Large intestine (tissue), 3 donors: Measurements from ENCODE around the gene CTNNB1. TPM values are rescaled to one million over a fixed set of nuclear protein-coding genes. Genes with fewer than 3 reads are reported as not detected.

ENCODE experiments used
- DNase-seq, 2 donors: peaks; one replicate each; pipeline versions ENCODE4 v3.0.0 to v3.0.0-alpha.2; 2013
- H3K27ac ChIP-seq: one replicate; pipeline ENCODE4 v1.5.1; 2013; ENCODE audit warnings: low read length
- H3K27me3 ChIP-seq: 2 replicates; pipeline ENCODE4 v1.6.1; 2013; ENCODE audit warnings: low read length; ENCODE audit not compliant: control insufficient read depth, insufficient read depth
- H3K36me3 ChIP-seq: 2 replicates; pipeline ENCODE4 v1.6.1; 2013; ENCODE audit warnings: low read length; ENCODE audit not compliant: control insufficient read depth, insufficient read depth
- H3K4me1 ChIP-seq: one replicate; pipeline ENCODE4 v1.6.1; 2013; ENCODE audit warnings: low read length; ENCODE audit not compliant: control insufficient read depth, insufficient read depth
- H3K4me3 ChIP-seq: one replicate; pipeline ENCODE4 v1.5.1; 2013; ENCODE audit warnings: low read length
- H3K9me3 ChIP-seq: one replicate; pipeline ENCODE4 v1.6.1; 2013; ENCODE audit warnings: mild to moderate bottlenecking, low read depth, low read length, moderate library complexity; ENCODE audit not compliant: control insufficient read depth
- WGBS: methylation state at CpG from one replicate; pipeline ENCODE4 v1.1.5; 2013; ENCODE audit warnings: low lambda C conversion rate; ENCODE audit not compliant: insufficient coverage; 5-methylcytosine and 5-hydroxymethylcytosine counted together
- polyA plus RNA-seq: library from polyadenylated mRNA; unstranded; fragments of 120-200 nt; gene quantifications from one replicate; pipeline ENCODE4 v1.2.1, GENCODE V29; 2013

CTNNB1 gene
- polyA plus RNA-seq, 1 donor = 424 TPM

GRCh38 chr3:41167722-41168497, 31.4 kb upstream of the CTNNB1 start:
- 100% methylated on average over 1 of the region's 8 CpGs for WGBS
- H3K4me1 ChIP-seq = peaks cover 7% of the 10 kb centered on the region
- H3K27me3 ChIP-seq = no peaks in the 10 kb centered on the region
- no peak overlapping the region for H3K4me3 ChIP-seq
- no peak overlapping the region for H3K27ac ChIP-seq
- H3K9me3 ChIP-seq = no peaks in the 10 kb centered on the region
- DNase-seq = no peak
- H3K36me3 ChIP-seq = no peaks in the 10 kb centered on the region

- Histone ChIP-seq H3K36me3 (no peaks in the 10 kb centered on the region), H3K27ac (no peak overlapping the region), H3K4me1 (peaks cover 7% of the 10 kb centered on the region), H3K4me3 (no peak overlapping the region), H3K9me3 (no peaks in the 10 kb centered on the region), H3K27me3 (no peaks in the 10 kb centered on the region)
- DNase-seq = no peak
- whole genome bisulfite sequencing = 0% methylated on average over 1 of the region's 5 CpGs
Observed at GRCh38 chr3:41169023-41169422, 30.3 kb upstream of the CTNNB1 start.

- Histone ChIP-seq H3K36me3 (no peaks in the 10 kb centered on the region), H3K4me1 (peaks cover 7% of the 10 kb centered on the region), H3K9me3 (no peaks in the 10 kb centered on the region), H3K4me3 (no peak overlapping the region), H3K27ac (no peak overlapping the region), H3K27me3 (no peaks in the 10 kb centered on the region)
- WGBS = 93% methylated on average over 2 of the region's 7 CpGs
- DNase-seq = no peak
Observed at GRCh38 chr3:41173926-41174885, 25.1 kb upstream of the CTNNB1 start.

GRCh38 chr3:41175365-41175764, 23.9 kb upstream of the CTNNB1 start:
- H3K4me1 ChIP-seq = peaks cover 7% of the 10 kb centered on the region
- DNase-seq = no peak
- H3K4me3 ChIP-seq = no peak overlapping the region
- H3K27ac ChIP-seq = no peak overlapping the region
- no peaks in the 10 kb centered on the region for H3K9me3 ChIP-seq
- WGBS = no CpG with 5 or more reads among the region's 1 CpG
- H3K27me3 ChIP-seq = no peaks in the 10 kb centered on the region
- no peaks in the 10 kb centered on the region for H3K36me3 ChIP-seq

GRCh38 chr3:41176596-41176995, 22.7 kb upstream of the CTNNB1 start:
- WGBS = no CpG with 5 or more reads among the region's 3 CpGs
- Histone ChIP-seq H3K27ac (no peak overlapping the region), H3K27me3 (no peaks in the 10 kb centered on the region), H3K4me3 (no peak overlapping the region), H3K9me3 (no peaks in the 10 kb centered on the region), H3K4me1 (peaks cover 7% of the 10 kb centered on the region), H3K36me3 (no peaks in the 10 kb centered on the region)
- peak in 1 of 2 donors; percentile 22 for DNase-seq

GRCh38 chr3:41178576-41178975, 20.7 kb upstream of the CTNNB1 start:
- H3K27ac ChIP-seq = no peak overlapping the region
- no peak overlapping the region for H3K4me3 ChIP-seq
- no peaks in the 10 kb centered on the region for H3K9me3 ChIP-seq
- peaks cover 11% of the 10 kb centered on the region for H3K4me1 ChIP-seq
- H3K36me3 ChIP-seq = no peaks in the 10 kb centered on the region
- DNase-seq = no peak
- no peaks in the 10 kb centered on the region for H3K27me3 ChIP-seq
- WGBS = 100% methylated on average over 1 of the region's 2 CpGs

GRCh38 chr3:41180396-41180795, 18.9 kb upstream of the CTNNB1 start:
- no peak overlapping the region for H3K4me3 ChIP-seq
- WGBS = no CpG with 5 or more reads among the region's 2 CpGs
- H3K4me1 ChIP-seq = peaks cover 11% of the 10 kb centered on the region
- H3K36me3 ChIP-seq = no peaks in the 10 kb centered on the region
- H3K9me3 ChIP-seq = no peaks in the 10 kb centered on the region
- no peak for DNase-seq
- no peak overlapping the region for H3K27ac ChIP-seq
- no peaks in the 10 kb centered on the region for H3K27me3 ChIP-seq

- Histone ChIP-seq H3K4me1 (peaks cover 4% of the 10 kb centered on the region), H3K27me3 (no peaks in the 10 kb centered on the region), H3K4me3 (no peak overlapping the region), H3K27ac (no peak overlapping the region), H3K36me3 (no peaks in the 10 kb centered on the region), H3K9me3 (no peaks in the 10 kb centered on the region)
- no peak for DNase-seq
- WGBS = 60% methylated on average over 1 of the region's 5 CpGs
Observed at GRCh38 chr3:41182504-41183059, 16.7 kb upstream of the CTNNB1 start.

GRCh38 chr3:41184394-41184793, 14.9 kb upstream of the CTNNB1 start:
- no peaks in the 10 kb centered on the region for H3K9me3 ChIP-seq
- DNase-seq = no peak
- WGBS = no CpG with 5 or more reads among the region's 1 CpG
- H3K36me3 ChIP-seq = no peaks in the 10 kb centered on the region
- H3K4me1 ChIP-seq = peaks cover 4% of the 10 kb centered on the region
- H3K4me3 ChIP-seq = no peak overlapping the region
- no peak overlapping the region for H3K27ac ChIP-seq
- no peaks in the 10 kb centered on the region for H3K27me3 ChIP-seq

- Histone ChIP-seq H3K4me1 (peaks cover 4% of the 10 kb centered on the region), H3K27ac (no peak overlapping the region), H3K4me3 (no peak overlapping the region), H3K36me3 (no peaks in the 10 kb centered on the region), H3K9me3 (no peaks in the 10 kb centered on the region), H3K27me3 (no peaks in the 10 kb centered on the region)
- DNase-seq = no peak
- WGBS = 100% methylated on average over 1 of the region's 1 CpG
Observed at GRCh38 chr3:41186297-41186696, 13.0 kb upstream of the CTNNB1 start.
